Measurements from ENCODE around the gene TMSB10. TPM values are rescaled to one million over a fixed set of nuclear protein-coding genes. Genes with fewer than 3 reads are reported as not detected.
"Not testable (repeated sequence)": the region's sequence is repeated elsewhere in the genome, so short reads cannot be mapped to it uniquely, and the experiment has no call there.

The TMSB10 gene
- total RNA-seq, 1 experiment from 2014 or later, result 5,246 TPM

- ChIA-PET POLR2A (ENCODE audit: unreplicated experiment) (no interaction called here), CTCF (no interaction called here)
- Histone ChIP-seq H3F3A (ENCODE audit: low read length, unreplicated experiment) (no peaks in the 10 kb centered on the region), H3K79me2 (ENCODE audit: low read length) (no peaks in the 10 kb centered on the region), H3K9me3 (ENCODE audit: low read length) (no peaks in the 10 kb centered on the region), H2AFZ (ENCODE audit: low read length) (no peak overlapping the region), H3K4me3 (ENCODE audit: low read length) (no peak overlapping the region), H4K20me1 (ENCODE audit: low read length) (no peaks in the 10 kb centered on the region), H3K4me1 (ENCODE audit: insufficient read depth, low read length) (no peaks in the 10 kb centered on the region), H3K4me2 (ENCODE audit: low read length) (no peak overlapping the region), H3K9ac (ENCODE audit: low read length) (no peak overlapping the region), H3K9me2 (replicated peaks; ENCODE audit: low read length) (no peaks in the 10 kb centered on the region), H3K27me3 (ENCODE audit: low read length) (no peaks in the 10 kb centered on the region; the same call in 1 of the 2 replicates), H3K27ac (ENCODE audit: low read length) (no peak overlapping the region), H3K36me3 (ENCODE audit: low read depth, low read length) (no peaks in the 10 kb centered on the region)
- intact Hi-C loops (cut with micrococcal nuclease), result no loop called here
- BruUV-seq (replicated peaks), result no TSS peak
- ATAC-seq (no peak), DNase-seq (no peak)
- TF ChIP-seq CTCF (conservative IDR thresholded peaks at IDR 0.05; ENCODE audit: low read depth, low read length) (no peak), EZH2phosphoT487 (IDR thresholded peaks at IDR 0.05; ENCODE audit: borderline replicate concordance, low read length) (no peak), EZH2 (IDR thresholded peaks at IDR 0.05; ENCODE audit: low read length, unreplicated experiment) (no peak)
Measured at GRCh38 chr2:84870306-84870705, 35.1 kb upstream of the TMSB10 start.

GRCh38 chr2:84872691-84873090 lies 32.8 kb upstream of the TMSB10 start:
- H3K36me3 ChIP-seq (ENCODE audit: low read depth, low read length); BruUV-seq (replicated peaks); H3K4me3 ChIP-seq (ENCODE audit: low read length); H2AFZ ChIP-seq (ENCODE audit: low read length); ATAC-seq; intact Hi-C loops (cut with micrococcal nuclease); POLR2A ChIA-PET (ENCODE audit: unreplicated experiment); H3K9me2 ChIP-seq (replicated peaks; ENCODE audit: low read length); H3K27ac ChIP-seq (ENCODE audit: low read length); H3K4me2 ChIP-seq (ENCODE audit: low read length); CTCF ChIA-PET; H3K27me3 ChIP-seq (ENCODE audit: low read length); H3K9ac ChIP-seq (ENCODE audit: low read length); H3F3A ChIP-seq (ENCODE audit: low read length, unreplicated experiment); DNase-seq; H3K4me1 ChIP-seq (ENCODE audit: insufficient read depth, low read length); H4K20me1 ChIP-seq (ENCODE audit: low read length); H3K9me3 ChIP-seq (ENCODE audit: low read length); H3K79me2 ChIP-seq (ENCODE audit: low read length): not testable (repeated sequence)

DNA sequence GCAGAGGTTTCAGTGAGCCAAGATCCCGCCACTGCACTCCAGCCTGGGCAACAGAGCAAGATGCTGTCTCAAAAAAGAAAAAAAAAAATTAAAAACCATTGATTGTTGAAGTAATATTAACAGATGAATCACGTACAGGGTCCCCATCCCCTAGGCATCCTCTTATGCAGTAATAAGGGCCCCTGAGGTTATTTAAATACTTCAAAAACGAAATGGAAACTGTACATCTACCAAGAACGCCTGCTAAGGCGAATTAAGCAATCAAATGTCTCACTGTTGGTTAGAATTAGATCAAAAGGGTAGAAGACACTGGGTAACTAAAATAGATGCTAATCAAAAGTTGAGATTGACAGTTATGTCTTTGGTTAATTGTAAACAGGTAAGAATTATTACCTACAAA lies 32.1 kb upstream of the TMSB10 start:
- H3K27ac ChIP-seq (ENCODE audit: low read length), result no peak overlapping the region
- CTCF ChIA-PET, result no interaction called here
- no peak overlapping the region for H2AFZ ChIP-seq (ENCODE audit: low read length)
- no peaks in the 10 kb centered on the region for H3K9me2 ChIP-seq (replicated peaks; ENCODE audit: low read length)
- POLR2A ChIA-PET (ENCODE audit: unreplicated experiment), result no interaction called here
- ATAC-seq (no peak), DNase-seq (no peak)
- H3K9me3 ChIP-seq (ENCODE audit: low read length), result no peaks in the 10 kb centered on the region
- no peak overlapping the region for H3K4me3 ChIP-seq (ENCODE audit: low read length)
- no peaks in the 10 kb centered on the region for H3K36me3 ChIP-seq (ENCODE audit: low read depth, low read length)
- H3F3A ChIP-seq (ENCODE audit: low read length, unreplicated experiment), result no peaks in the 10 kb centered on the region
- no peak overlapping the region for H3K9ac ChIP-seq (ENCODE audit: low read length)
- no peaks in the 10 kb centered on the region for H3K79me2 ChIP-seq (ENCODE audit: low read length)
- TF ChIP-seq CTCF (conservative IDR thresholded peaks at IDR 0.05; ENCODE audit: low read depth, low read length) (no peak), EZH2 (IDR thresholded peaks at IDR 0.05; ENCODE audit: low read length, unreplicated experiment) (no peak), EZH2phosphoT487 (IDR thresholded peaks at IDR 0.05; ENCODE audit: borderline replicate concordance, low read length) (no peak)
- no peaks in the 10 kb centered on the region for H3K27me3 ChIP-seq (ENCODE audit: low read length)
- H3K4me2 ChIP-seq (ENCODE audit: low read length), result no peak overlapping the region
- intact Hi-C loops (cut with micrococcal nuclease), result no loop called here
- no peaks in the 10 kb centered on the region for H3K4me1 ChIP-seq (ENCODE audit: insufficient read depth, low read length)
- no TSS peak for BruUV-seq (replicated peaks)
- H4K20me1 ChIP-seq (ENCODE audit: low read length), result no peaks in the 10 kb centered on the region

Data from PC-3 (cell line).